ENCODE data around the gene RSPO1.

RSPO1 gene

DNA sequence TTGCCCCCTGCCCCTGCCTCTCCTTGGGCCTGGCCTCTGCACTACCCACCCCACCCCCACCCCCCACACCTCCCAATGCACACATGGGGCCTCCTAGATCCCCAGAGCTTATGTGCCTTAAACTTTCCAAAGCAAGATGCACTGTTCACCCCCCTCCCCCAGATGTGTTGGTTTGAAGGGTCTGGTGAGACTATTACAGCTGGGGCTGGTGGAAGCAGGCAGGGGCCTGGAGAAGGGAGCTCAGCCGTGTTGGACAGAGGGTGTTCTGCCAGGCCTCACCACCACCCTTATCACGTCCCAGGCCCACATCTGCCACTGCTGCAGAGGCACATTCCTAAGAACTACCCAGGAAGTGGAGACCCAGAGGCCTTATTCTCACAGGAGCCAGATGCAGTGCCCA is 18.3 kb upstream of the RSPO1 start:
- H3K27me3 ChIP-seq (replicated peaks; ENCODE audit: insufficient read depth, low read length) = no peaks in the 10 kb centered on the region
- H3K79me2 ChIP-seq (ENCODE audit: low read length) = no peaks in the 10 kb centered on the region
- no peak overlapping the region for H2AFZ ChIP-seq (ENCODE audit: low read length)
- no peak for TF ChIP-seq EZH2 (optimal IDR thresholded peaks at IDR 0.05; ENCODE audit: low read depth, low read length)
- TF ChIP-seq EZH2phosphoT487 (IDR thresholded peaks at IDR 0.05; ENCODE audit: low read length) = no peak
- TF ChIP-seq, protein P1, sequence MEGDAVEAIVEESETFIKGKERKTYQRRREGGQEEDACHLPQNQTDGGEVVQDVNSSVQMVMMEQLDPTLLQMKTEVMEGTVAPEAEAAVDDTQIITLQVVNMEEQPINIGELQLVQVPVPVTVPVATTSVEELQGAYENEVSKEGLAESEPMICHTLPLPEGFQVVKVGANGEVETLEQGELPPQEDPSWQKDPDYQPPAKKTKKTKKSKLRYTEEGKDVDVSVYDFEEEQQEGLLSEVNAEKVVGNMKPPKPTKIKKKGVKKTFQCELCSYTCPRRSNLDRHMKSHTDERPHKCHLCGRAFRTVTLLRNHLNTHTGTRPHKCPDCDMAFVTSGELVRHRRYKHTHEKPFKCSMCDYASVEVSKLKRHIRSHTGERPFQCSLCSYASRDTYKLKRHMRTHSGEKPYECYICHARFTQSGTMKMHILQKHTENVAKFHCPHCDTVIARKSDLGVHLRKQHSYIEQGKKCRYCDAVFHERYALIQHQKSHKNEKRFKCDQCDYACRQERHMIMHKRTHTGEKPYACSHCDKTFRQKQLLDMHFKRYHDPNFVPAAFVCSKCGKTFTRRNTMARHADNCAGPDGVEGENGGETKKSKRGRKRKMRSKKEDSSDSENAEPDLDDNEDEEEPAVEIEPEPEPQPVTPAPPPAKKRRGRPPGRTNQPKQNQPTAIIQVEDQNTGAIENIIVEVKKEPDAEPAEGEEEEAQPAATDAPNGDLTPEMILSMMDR (IDR thresholded peaks at IDR 0.05; ENCODE audit: low read length) = no peak
- no peak for DNase-seq
- H3F3A ChIP-seq (ENCODE audit: insufficient read depth, low read length) = no peaks in the 10 kb centered on the region
- H3K36me3 ChIP-seq (replicated peaks; ENCODE audit: insufficient read depth, low read length) = no peaks in the 10 kb centered on the region
- H3K4me2 ChIP-seq (ENCODE audit: low read depth, low read length) = no peak overlapping the region
- H3K9me2 ChIP-seq (replicated peaks; ENCODE audit: insufficient read depth, low read length) = no peaks in the 10 kb centered on the region
- H3K9me3 ChIP-seq (replicated peaks; ENCODE audit: insufficient read depth, low read length) = no peaks in the 10 kb centered on the region
- H3K27ac ChIP-seq (ENCODE audit: low read length) = no peak overlapping the region
- no peak overlapping the region for H3K4me3 ChIP-seq (ENCODE audit: low read length)
- no peak overlapping the region for H3K9ac ChIP-seq (ENCODE audit: low read length)
- no peaks in the 10 kb centered on the region for H3K4me1 ChIP-seq (ENCODE audit: low read length)
- no peaks in the 10 kb centered on the region for H4K20me1 ChIP-seq (ENCODE audit: insufficient read depth, low read length)

DNA sequence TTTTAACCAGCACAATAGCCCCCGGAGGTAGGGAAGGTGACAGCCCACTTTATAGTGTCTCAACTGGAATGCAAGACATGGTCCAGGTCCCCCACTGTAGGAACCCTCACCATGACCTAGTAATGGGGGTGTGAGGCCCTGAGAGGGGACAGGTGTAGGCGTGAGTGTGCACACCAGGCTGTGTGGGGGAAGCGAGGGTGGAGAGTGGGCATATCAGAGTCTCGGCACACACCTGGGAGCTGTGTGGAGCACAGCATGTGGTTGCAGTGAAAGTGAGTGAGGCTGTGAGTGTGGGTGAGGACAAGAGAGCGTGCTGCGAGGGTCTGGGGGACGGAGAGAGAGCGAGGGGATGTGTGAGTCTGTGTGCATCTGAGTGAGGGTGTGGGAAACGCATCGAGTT is 17.1 kb upstream of the RSPO1 start:
- DNase-seq = no peak
- Histone ChIP-seq H3F3A (ENCODE audit: insufficient read depth, low read length) (no peaks in the 10 kb centered on the region), H3K4me2 (ENCODE audit: low read depth, low read length) (no peak overlapping the region), H3K79me2 (ENCODE audit: low read length) (no peaks in the 10 kb centered on the region), H3K9ac (ENCODE audit: low read length) (no peak overlapping the region), H3K27ac (ENCODE audit: low read length) (no peak overlapping the region), H3K9me2 (replicated peaks; ENCODE audit: insufficient read depth, low read length) (no peaks in the 10 kb centered on the region), H3K9me3 (replicated peaks; ENCODE audit: insufficient read depth, low read length) (no peaks in the 10 kb centered on the region), H3K27me3 (replicated peaks; ENCODE audit: insufficient read depth, low read length) (no peaks in the 10 kb centered on the region), H2AFZ (ENCODE audit: low read length) (no peak overlapping the region), H3K4me3 (ENCODE audit: low read length) (no peak overlapping the region), H3K36me3 (replicated peaks; ENCODE audit: insufficient read depth, low read length) (no peaks in the 10 kb centered on the region), H3K4me1 (ENCODE audit: low read length) (no peaks in the 10 kb centered on the region), H4K20me1 (ENCODE audit: insufficient read depth, low read length) (no peaks in the 10 kb centered on the region)
- no peak for TF ChIP-seq EZH2phosphoT487 (IDR thresholded peaks at IDR 0.05; ENCODE audit: low read length)
- TF ChIP-seq EZH2 (optimal IDR thresholded peaks at IDR 0.05; ENCODE audit: low read depth, low read length) = no peak
- TF ChIP-seq, protein P1 (IDR thresholded peaks at IDR 0.05; ENCODE audit: low read length) = no peak

DNA sequence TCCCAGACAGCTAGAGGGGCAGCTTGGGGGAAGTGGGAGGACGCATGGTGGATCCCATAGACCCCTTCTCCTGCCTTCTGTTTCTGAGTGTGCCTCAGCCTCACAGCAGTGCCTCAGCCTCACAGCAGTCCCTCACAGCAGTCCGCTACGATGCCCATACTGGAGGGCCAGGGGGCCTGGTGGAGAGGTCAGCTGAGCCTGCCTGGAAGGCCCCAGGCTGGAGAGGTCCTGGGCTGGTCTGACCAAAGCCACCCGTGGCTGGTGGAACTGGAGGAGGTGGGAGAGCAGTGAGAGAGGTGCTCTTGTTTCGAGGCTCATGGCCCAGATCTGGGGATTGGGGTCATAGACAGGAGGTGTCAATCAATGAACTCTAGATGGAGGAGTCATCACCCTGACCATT is 16.0 kb upstream of the RSPO1 start:
- Histone ChIP-seq H3K4me2 (ENCODE audit: low read depth, low read length) (no peak overlapping the region), H3K79me2 (ENCODE audit: low read length) (no peaks in the 10 kb centered on the region), H3K4me3 (ENCODE audit: low read length) (no peak overlapping the region), H3K36me3 (replicated peaks; ENCODE audit: insufficient read depth, low read length) (no peaks in the 10 kb centered on the region), H4K20me1 (ENCODE audit: insufficient read depth, low read length) (no peaks in the 10 kb centered on the region), H3K9me3 (replicated peaks; ENCODE audit: insufficient read depth, low read length) (no peaks in the 10 kb centered on the region), H3K27ac (ENCODE audit: low read length) (no peak overlapping the region), H3K9me2 (replicated peaks; ENCODE audit: insufficient read depth, low read length) (no peaks in the 10 kb centered on the region), H3F3A (ENCODE audit: insufficient read depth, low read length) (no peaks in the 10 kb centered on the region), H3K4me1 (ENCODE audit: low read length) (no peaks in the 10 kb centered on the region), H3K9ac (ENCODE audit: low read length) (no peak overlapping the region), H3K27me3 (replicated peaks; ENCODE audit: insufficient read depth, low read length) (no peaks in the 10 kb centered on the region), H2AFZ (ENCODE audit: low read length) (no peak overlapping the region)
- TF ChIP-seq EZH2phosphoT487 (IDR thresholded peaks at IDR 0.05; ENCODE audit: low read length) = no peak
- TF ChIP-seq, protein P1 (IDR thresholded peaks at IDR 0.05; ENCODE audit: low read length) = no peak
- TF ChIP-seq EZH2 (optimal IDR thresholded peaks at IDR 0.05; ENCODE audit: low read depth, low read length) = no peak
- DNase-seq = no peak

Data from MM.1S (cell line).